ENCODE results near the gene JMJD7.

- no peak for TF ChIP-seq JUNB (IDR thresholded peaks at IDR 0.05)
- no peak for TF ChIP-seq CHD2 (IDR thresholded peaks at IDR 0.05; ENCODE audit: low read length, partially characterized antibody)
- no peak for TF ChIP-seq RNF2 (IDR thresholded peaks at IDR 0.05; ENCODE audit: borderline replicate concordance, low read depth)
- no peak for TF ChIP-seq SMC3 (IDR thresholded peaks at IDR 0.05)
- TF ChIP-seq MYC (IDR thresholded peaks at IDR 0.05; ENCODE audit: borderline replicate concordance, low read length), result no peak
- no peak for TF ChIP-seq CTCF (IDR thresholded peaks at IDR 0.05)
- TF ChIP-seq RFX5 (IDR thresholded peaks at IDR 0.05), result no peak
- no peak for TF ChIP-seq PBX3 (IDR thresholded peaks at IDR 0.05)
- no peak for TF ChIP-seq MAX (IDR thresholded peaks at IDR 0.05)
- no peak for TF ChIP-seq RAD21 (conservative IDR thresholded peaks at IDR 0.05 in 1 of 2, IDR thresholded peaks at IDR 0.05 in 1 of 2)
- no peak for TF ChIP-seq CEBPB (IDR thresholded peaks at IDR 0.05)
- no peak for TF ChIP-seq KDM1A (IDR thresholded peaks at IDR 0.05; ENCODE audit: low read depth)
- no peak for TF ChIP-seq EP300 (IDR thresholded peaks at IDR 0.05)
These were observed 31.7 kb upstream of the JMJD7 start for GRCh38 chr15:41795996-41796856.
